CD4-positive, alpha-beta T cell treated with Interleukin-6 at 100 ng/mL for 8 hours (primary cell): ENCODE measurements around the gene LIG3.
"Not testable (repeated sequence)": the region's sequence is repeated elsewhere in the genome, so short reads cannot be mapped to it uniquely, and the experiment has no call there.

Experiments
- DNase-seq: peaks from one replicate; pipeline ENCODE4 v3.0.0-alpha.2; 2020; ENCODE audit warnings: mixed read lengths, low spot score

LIG3 gene

DNA sequence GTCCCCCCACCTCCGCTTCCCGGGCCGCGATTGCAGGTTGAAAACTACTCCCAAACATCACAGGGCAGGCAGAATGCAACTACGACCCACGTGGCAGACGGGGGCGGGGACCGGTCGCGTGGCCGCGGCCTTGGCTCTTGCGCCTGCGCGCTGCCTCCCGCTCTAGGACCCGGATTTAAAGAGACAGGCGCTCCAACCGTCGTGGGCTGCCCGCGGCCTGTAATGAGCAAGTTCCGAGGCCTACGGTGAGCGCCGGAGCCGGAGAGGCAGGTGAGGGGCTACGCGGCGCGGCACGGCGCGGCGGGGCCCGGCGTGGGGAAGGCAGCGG, at the start of gene LIG3:
Gene LIG3 (plus strand): TSS at position 160 of the 328 bp plus-strand sequence. CDS start 2,494 bp downstream, outside the sequence.
- peak; percentile 92 for DNase-seq

DNA sequence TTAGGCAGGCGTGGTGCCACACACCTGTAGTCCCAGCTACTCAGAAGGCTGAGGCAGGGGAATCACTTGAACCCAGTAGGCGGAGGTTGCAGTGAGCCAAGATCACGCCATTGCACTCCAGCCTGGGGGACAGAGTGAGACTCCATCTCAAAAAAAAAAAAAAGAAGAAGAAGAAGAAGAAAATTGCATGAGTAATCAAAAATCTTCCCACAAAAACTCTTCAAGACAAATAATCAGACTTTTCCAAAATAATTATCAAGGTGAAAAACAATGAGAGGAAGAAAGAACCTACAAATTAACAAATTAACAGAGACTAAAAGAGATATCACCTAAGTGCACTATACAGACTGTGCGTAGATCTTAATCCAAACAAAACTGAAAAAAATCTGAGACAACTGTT, 29.5 kb upstream of the LIG3 start:
- not testable (repeated sequence) for DNase-seq

DNA sequence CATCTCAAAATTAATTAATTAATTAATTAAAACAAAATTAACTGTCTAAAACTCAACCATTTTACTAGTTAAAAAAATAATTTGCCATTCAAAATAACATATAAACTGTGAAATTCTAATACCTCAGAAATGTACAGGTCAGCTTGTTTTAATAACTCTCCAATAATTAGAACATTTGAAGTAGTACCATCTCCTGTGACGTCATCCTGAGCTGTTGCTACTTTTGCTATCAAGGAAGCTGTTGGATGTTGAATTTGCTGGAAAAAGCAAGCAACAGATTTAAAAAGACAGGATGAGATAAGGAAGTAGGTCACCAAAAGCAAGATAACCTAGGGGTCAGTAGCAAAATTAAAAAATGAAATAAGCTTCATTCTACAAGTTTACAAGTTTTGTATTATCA, 21.9 kb upstream of the LIG3 start:
- DNase-seq = no peak

DNA sequence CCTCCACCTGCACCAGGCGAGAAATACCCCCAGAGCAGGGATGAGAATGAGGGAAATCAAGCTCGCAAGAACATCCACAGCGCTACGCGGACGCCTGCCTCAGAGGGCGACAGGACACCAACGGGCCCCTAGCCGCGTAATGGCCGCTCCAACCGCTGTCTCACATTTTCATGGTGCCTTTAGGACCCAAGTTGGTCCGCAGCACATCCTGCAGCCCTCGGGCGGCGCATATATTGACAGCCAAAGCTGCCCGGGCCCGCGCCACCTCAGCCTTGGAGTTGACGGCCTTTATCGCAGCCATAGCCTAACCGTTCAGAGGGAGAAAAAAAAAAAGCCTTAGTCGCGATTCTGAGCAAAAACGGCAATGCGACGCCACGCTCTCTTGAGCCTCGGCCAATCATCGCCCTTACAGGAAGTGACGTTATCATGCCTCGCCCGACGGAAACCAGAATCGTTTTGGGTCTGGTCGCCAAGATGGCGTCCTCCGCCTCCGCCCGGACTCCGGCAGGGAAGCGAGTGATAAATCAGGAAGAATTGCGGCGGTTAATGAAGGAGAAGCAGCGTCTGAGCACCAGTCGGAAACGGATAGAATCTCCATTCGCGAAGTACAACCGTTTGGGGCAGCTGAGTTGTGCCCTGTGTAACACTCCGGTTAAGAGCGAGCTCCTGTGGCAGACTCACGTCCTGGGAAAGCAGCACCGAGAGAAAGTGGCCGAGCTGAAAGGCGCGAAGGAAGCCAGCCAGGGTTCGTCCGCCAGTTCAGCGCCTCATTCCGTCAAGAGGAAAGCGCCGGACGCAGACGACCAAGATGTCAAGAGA, 19.0 kb upstream of the LIG3 start, which contains the start of the genes CCT6B and ZNF830:
Gene CCT6B (minus strand): TSS at position 368 of the 819 bp plus-strand sequence. CDS start 67 bp downstream, at position 301.
Gene ZNF830 (plus strand): TSS at position 448 of the 819 bp plus-strand sequence. CDS start 27 bp downstream, at position 475.
- peak; percentile 89 for DNase-seq

DNA sequence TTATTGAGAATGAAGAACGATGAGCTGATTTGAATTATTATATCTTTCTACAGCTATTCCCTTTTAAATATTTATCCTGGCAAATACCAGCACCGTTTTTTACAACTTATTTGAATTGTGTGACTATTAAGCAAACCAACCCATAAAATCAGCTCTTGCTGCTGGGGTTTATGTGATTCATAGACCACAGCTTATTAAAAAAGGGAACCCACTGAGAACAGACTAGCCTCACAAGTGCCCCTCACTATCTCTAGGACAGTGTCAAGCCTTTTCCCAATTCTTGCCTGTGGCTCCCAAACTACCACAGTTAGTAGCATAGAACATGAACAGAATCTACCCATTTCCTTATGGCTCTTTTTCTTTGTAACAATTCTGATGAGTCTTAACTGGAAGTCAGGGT, 6.1 kb upstream of the LIG3 start:
- DNase-seq = no peak

DNA sequence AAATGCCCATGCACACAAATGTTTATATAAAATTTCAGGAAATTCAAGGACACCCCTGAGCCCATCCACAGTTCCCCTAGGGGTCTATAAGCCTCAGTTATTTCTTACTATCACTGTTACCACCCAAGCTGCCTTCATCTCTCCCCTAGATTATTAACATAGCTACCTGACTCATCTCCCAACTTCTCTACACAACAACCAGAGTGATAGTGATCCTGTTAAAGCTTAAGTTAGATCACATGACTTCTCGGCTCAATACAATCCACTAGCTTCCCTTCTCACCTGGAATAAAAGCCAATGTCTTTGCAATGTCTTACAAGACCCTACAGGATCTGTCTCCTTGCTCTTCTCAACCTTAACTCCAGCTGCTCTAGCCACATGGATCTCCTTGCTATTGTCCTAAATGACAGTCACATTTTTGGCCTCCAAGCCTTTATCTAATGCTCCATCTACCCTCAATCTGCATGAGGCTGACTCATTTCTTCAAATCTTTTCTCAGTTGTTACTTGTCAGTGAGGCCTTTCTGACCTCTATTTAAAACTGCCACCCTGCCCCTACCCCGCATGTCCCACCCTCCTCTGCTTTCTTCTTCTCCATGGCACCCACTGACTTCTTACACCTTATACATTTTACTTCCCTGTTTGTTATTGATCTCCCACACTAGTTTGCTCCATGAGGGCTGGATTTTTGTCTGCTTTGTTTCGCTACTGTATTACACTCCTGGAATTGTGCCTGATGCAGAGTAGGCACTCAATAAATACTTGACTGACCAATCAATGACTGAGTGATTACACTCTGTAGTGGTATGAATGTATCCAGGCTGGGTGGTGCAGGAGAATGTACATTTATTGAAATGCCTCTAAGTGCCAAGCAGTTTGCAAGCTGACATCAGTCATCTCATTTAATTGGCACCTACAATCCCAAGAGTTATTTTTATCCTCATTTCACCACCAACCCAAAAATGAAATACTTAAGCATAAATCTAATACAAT, 5.2 kb upstream of the LIG3 start:
- no peak for DNase-seq

DNA sequence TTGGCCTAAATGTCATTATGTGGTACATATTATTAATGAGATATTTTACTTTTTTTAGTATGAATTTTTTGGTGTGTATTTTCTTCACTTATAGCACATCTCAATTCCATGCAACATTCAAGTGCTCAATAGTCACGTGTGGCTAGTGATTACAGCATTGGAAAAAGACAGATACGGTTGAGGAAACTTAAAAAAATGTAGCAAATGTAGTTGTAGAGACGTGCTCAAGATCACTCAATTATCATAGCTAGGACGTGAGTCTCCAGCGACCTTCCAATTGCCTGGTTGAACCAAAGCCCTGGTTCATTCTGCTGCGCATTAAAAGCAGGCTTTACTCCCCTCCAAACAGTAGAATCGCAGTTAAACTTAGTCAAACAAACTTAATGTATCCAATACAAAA, 1.2 kb upstream of the LIG3 start:
- DNase-seq = no peak

DNA sequence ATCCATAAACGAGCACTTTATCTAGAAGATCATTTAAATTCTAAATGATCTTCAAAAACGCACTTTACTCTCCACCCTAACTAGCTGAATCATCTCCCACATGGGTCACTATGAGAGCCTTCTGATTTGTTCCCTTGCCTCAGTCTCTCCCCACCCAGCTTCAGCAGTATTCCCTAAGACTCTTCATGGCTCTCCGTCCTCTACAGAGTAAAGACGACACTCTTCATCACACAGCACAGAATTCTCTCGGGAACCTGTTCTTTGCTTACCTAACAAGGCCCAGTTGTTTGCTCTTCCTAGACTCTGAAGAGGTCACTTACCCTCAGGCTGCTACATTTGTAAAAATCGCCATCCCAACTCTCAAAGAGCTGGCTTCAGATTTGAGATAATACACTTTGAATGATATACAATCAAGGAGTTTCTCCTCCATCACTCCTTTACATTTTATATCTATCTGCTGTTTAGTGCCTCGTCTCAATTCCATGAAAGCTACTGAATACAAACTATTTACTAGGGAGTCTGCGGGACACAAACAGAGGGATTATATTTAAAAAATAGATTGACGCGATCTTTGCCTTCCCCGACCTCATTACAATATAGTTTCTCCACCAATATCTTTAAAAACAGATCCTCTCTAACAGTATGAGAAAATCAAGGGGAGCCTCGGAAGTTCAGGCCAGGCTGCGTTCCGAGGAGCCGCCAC, 511 bp upstream of the LIG3 start:
- no peak for DNase-seq

DNA sequence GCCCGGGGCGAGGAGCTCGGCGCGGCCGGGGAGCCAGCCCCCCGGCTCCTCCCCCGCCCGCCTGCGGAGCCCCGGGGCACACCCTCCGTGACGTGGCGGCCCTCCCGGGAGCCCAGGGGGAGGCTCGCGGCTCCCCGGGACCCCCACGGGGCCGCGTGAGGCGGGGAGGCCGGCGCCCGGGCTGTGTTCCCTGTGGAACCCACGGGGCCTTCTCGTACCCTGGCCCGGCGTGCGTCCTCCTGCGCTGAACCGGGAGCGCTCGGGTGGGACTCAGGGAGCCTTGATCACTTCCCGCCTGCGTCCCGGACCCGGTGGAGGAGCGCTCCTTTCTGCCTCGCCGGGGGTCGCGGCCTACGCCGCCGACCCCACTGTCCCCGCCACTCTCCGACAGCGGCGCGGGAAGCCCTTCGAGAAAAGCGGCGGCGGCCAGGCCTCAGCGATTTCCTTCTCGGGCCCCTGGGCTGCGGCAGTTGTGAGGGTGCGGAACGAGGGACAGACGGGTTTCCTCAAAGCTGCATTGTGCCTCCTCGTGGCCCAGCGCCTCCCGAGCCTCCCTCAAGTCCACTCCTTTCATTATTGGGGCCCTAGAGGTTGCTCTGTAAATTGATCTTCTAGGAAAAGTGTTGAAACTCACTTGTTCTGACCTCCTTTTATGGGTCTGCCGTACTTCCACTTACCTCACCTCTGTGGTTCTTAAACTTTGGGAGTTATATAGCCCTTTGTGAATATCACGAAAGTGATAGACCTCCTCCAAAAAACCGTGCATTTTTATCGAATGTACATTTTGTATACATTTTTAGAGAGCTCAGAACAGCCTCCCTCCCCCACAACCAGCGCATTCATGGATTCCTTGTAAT, 597 bp downstream of the LIG3 start:
- DNase-seq = peak; percentile 70

DNA sequence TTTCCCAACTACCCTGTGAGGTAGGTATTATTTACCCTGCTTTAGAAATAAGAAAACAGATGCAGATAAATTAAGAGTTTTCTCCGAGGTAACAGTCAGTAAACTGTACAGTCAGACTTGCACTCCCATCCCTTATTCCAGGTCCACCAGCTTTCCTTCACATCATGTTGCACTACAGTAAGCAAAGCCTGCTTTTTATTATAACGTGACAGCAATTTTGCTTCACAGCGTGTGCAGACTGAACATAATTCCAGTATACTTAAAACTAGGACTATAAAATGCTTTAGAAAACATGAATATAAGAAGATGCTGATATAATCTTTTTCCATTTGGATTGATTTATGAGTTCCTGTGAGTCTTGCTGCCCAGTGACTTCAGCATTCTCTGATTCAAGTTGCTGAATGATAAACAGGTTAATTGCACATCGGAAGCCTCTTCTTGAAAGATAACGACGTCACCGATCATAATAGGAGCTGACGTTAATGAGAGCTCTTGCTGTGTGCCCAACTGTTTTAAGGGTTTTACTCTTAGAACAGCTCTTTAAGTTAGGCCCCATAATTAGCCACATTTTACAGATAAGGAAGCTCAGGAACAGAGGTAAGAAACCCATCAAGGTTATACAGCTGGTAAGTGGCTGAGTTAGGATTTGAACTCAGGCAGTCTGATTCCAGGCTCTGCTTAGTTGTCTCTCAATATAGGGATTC, 1.4 kb downstream of the LIG3 start:
- no peak for DNase-seq

DNA sequence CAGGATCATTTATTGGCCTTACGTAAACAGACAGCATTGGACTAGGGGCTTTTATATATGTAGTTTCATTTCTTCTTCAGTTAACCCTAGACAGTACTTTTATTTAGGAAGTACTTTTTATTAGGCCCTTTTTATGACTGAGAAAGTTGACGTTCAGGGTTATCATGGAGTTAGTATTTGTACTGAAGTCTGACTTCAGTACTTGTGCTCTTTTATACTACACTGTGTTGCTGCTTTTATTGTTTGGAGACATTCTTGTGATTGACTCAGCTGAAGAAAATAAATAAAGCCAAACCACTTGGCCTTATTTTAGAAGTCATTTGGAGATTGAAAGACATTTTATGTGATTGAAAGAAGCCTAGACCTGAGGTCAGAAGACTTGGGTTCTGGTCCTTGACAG, 6.9 kb downstream of the LIG3 start:
- DNase-seq = no peak

DNA sequence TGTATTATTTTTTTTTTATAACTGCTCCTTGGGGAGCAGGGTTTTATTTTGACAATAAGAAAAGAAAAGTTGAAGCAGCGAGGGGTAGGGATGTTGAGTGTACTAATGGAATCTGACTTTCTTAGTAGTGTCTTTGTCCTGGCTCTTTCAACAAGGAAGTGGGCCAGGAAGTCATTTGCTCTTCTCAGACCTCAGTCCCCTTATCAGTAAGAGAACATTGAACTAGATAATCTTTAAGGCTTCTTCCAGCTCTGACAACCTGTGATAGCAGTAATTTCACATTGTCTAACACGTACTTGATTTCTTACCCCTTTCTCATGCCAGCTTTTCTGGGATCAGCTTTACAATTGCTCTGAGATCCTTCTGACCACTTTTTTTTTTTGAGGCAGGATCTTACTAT, 8.3 kb downstream of the LIG3 start:
- DNase-seq = no peak

DNA sequence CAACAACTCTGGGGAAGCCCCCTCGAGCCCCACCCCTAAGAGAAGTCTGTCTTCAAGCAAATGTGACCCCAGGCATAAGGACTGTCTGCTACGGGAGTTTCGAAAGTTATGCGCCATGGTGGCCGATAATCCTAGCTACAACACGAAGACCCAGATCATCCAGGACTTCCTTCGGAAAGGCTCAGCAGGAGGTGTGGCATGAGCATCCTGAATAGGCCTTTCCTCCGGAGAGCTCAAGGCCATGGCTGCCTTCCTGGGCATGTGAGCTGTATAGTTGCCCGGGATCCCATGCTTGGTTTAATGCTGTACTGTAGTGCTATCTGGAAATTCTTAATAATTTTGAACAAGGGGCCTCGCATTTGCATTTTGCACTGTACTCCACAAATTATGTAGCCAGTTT, 9.2 kb downstream of the LIG3 start:
- no peak for DNase-seq

DNA sequence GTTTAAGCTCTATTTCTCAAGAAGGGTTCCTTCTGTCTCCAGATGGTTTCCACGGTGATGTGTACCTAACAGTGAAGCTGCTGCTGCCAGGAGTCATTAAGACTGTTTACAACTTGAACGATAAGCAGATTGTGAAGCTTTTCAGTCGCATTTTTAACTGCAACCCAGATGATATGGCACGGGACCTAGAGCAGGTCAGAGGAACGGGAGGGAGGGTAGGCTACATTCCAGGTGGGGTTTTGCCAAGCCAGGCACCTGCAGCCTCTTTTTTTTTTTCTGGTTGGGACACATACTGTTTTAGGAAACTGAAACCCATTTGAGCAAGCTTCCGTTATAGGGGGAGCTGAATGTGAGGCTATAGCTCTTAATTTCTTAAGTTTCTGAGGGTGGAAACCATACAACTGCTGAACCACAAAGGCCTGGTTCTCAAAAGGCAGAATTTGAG, 10.6 kb downstream of the LIG3 start:
- no peak for DNase-seq

DNA sequence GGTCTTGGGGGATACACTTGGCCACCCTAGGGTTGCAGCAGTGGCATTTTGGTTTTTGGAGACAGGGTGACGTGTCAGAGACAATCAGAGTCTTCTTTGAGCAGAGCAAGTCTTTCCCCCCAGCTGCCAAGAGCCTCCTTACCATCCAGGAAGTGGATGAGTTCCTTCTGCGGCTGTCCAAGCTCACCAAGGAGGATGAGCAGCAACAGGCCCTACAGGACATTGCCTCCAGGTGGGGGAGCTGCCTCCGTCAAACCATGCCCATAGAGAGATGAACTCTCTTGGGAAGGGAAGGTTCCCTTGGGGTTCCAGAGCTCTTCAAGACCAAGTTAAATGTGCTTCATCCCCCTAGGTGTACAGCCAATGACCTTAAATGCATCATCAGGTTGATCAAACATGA, 11.3 kb downstream of the LIG3 start:
- DNase-seq = no peak

DNA sequence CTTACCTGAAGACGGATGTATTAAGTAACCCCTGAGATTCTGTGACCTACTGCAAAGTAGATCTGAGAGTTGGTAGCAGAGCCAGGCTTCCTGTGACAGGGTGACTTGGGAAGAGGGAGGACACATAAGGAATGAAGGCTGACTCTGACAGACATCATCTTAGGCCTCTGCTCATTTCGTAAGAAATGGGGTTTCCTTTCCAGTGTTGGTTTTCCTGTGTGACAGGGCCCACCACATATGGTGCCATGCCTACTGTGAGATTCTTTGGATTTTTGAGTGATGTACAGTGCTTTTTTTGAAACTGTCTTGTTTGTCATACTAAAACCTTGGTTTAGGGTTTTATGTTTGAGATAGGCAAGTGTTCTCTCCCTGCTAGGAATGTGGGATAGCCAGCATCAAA, 12.7 kb downstream of the LIG3 start:
- no peak for DNase-seq

DNA sequence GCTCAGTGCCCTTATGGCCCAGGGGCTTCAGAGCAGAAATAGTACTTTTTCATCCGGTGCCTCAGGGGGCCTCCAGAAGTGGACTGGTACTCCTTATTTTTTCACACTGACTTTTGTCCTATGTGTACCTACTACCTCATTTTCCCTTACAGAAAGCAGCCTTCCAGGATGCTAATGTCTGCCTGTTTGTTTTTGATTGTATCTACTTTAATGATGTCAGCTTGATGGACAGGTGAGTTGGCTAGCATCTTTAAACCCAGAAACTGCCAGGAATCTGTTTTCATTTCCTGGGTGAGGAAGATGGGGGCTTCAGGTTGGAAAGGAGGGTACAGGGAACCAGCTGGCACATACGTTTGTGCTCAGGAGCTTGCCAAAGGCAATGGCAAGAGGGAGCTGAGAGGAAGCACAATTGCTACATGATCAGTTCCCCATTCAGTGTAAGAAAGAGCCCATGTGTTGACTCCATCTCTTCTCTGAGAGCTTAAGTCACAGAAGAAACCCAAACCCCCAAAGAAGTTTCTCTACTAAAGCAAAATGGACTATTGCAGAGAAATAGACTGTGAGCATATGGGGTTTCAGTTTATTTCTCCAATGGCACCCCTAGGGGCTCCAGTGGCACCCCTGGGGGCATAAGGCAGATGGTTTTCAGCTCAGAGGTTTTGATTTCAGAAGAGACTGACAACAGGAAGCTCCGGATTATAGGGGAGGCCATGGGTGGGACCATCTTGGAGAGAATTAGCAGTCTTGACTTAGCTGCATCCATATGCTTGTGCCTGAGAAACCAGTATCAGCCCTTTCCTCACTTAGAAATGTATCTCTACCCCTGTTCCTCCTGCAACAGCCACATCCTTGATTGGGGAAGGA, 16.3 kb downstream of the LIG3 start:
- no peak for DNase-seq

DNA sequence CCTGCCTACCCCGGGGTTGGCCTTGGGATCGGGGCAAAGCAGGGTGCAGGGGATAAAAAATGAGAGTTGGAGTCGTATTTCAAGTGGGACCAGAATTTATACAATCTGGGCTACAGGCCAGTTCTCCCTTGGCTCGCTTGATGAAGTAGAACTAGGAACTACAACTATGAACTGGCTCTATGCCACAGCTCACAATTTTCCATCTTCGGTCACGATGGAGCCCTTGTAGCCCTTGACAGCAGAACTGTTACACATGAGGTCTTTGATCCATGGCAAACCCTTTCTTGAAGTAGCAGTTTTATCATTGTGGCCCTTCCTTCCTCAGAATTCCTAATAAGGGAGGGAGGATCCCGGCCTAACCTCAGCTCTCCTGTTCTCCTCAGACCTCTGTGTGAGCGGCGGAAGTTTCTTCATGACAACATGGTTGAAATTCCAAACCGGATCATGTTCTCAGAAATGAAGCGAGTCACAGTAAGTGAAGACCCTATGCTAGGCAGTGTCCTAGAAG, 17.1 kb downstream of the LIG3 start:
- no peak for DNase-seq

DNA sequence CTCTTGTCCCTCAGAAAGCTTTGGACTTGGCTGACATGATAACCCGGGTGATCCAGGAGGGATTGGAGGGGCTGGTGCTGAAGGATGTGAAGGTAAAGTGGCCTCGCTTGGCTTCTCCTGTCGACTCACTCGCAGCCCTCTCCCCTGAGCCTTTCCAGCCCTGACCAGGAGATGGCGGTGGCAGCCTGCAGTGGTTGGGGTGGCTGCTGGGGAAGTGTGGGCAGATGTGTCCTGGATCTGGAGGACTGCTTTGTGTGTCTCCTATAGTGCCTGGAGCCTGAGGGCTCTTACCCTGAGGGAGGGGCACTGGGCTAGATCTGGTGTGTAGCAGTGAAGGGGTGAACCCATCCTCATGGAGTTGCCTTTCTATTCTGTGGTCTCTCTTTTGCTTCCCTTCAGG, 17.9 kb downstream of the LIG3 start:
- DNase-seq = peak; percentile 78
